Astrocyte of the cerebellum (primary cell): ENCODE results near the gene ASPG.

Experiments
- DNase-seq: peaks from one replicate; pipeline ENCODE4 v3.0.0-alpha.2; 2011; ENCODE audit warnings: low read depth
- H3K4me3 ChIP-seq: 2 replicates; pipeline ENCODE4 v1.5.1; 2011; ENCODE audit warnings: mild to moderate bottlenecking, low read depth, low read length, moderate library complexity
- in situ Hi-C: cut with HindIII; loops from 2 replicates; pipeline ENCODE4 v1.10.0; 2017; ENCODE audit warnings: low sequenced_read_pairs
- TF ChIP-seq, protein P1 (sequence below): IDR thresholded peaks from 2 replicates; pipeline ENCODE4 v1.5.1; 2012; ENCODE audit warnings: low read length, low read depth, moderate library complexity, mild to moderate bottlenecking; ENCODE audit errors: missing control alignments

ASPG gene

DNA sequence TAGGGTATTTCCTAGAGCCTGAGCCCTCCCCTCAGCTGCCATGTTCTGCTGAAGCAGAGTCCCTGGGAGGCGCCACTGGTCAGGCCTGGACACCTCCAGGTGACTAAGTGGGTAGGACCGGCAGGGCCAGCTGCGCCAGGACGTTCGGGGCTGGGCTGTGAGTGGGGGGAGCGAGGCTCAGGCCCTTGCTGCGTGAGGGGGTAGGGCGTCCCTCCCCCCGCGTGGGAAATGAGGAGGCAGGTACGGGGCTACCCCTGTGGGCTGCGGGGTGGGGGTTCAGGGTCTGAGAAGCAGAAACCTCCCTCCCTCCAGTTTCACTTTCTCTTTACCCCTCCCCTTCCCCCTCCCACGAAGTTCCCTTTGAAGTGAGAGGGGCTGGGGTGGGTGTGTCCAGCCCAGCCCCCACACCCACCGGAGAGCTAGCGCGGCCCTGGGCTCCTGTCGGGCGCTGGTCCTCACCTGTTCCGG is 30.8 kb downstream of the ASPG start:
- no peak overlapping the region for H3K4me3 ChIP-seq
- DNase-seq = no peak
- TF ChIP-seq, protein P1, sequence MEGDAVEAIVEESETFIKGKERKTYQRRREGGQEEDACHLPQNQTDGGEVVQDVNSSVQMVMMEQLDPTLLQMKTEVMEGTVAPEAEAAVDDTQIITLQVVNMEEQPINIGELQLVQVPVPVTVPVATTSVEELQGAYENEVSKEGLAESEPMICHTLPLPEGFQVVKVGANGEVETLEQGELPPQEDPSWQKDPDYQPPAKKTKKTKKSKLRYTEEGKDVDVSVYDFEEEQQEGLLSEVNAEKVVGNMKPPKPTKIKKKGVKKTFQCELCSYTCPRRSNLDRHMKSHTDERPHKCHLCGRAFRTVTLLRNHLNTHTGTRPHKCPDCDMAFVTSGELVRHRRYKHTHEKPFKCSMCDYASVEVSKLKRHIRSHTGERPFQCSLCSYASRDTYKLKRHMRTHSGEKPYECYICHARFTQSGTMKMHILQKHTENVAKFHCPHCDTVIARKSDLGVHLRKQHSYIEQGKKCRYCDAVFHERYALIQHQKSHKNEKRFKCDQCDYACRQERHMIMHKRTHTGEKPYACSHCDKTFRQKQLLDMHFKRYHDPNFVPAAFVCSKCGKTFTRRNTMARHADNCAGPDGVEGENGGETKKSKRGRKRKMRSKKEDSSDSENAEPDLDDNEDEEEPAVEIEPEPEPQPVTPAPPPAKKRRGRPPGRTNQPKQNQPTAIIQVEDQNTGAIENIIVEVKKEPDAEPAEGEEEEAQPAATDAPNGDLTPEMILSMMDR = no peak
- in situ Hi-C loops = no loop called here

DNA sequence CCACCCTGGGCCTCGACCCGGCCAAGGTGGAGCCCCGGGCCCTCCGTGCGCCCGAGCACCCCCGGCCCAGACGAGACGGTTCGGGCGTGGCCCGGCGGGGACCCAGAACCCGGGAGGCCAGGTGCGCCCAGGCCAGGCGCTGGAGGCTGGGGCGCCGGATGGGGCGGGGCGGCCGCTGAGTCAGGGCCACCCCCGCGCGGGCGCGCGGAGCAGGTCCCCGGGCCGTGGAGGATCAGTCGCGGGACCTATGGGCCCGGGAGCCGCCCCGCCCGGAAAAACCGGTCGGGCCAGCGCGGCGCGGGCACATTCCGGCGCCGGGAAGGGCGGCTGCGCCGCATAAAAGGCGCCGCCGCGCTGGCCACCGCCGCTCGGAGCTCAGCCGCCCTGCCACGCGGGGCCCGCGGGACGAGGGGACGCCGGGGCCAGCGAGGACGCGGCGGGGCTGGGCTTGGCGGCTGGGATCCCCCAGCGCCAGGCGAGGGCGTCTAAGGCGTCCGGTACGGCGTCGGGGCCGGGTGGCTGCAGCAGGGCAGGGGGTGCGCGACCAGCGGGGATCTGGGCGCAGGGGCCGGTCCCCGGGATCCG is 31.3 kb downstream of the ASPG start:
- in situ Hi-C loops = no loop called here
- no peak for DNase-seq
- TF ChIP-seq, protein P1 = no peak
- H3K4me3 ChIP-seq = no peak overlapping the region

DNA sequence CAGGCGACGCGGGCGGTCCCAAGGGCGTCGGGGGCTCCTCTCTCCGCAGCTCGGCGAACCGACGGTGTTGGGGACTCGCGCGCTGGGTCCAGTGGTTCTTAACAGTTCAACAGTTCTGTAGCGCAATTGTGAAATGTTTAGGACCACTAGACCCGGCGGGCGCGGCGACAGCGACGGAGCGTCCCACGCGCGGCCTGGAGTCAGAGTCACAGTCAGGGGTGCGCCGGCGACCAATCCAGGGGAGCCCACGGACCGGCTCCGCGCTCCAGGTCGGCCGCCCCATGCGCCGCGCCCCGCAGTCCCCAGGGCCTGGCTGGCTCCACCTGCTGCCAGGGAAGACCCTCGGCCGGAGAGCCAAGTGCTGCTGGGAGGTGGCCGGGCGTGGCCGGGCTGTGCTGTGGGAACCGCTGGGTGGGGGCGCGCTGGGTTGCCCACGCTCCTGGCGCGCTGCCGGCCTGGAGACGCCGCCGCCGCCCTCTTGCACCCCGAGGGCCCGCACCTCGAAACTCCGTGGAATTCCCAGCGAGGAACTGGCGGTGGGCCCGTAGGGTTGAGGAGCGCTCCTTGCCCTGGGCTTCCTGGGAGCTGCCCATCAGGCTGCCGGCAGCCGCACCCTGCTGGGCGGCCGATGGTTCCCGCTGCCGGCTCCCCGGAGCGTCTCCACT is 32.0 kb downstream of the ASPG start:
- in situ Hi-C loops = no loop called here
- no peak overlapping the region for H3K4me3 ChIP-seq
- no peak for DNase-seq

DNA sequence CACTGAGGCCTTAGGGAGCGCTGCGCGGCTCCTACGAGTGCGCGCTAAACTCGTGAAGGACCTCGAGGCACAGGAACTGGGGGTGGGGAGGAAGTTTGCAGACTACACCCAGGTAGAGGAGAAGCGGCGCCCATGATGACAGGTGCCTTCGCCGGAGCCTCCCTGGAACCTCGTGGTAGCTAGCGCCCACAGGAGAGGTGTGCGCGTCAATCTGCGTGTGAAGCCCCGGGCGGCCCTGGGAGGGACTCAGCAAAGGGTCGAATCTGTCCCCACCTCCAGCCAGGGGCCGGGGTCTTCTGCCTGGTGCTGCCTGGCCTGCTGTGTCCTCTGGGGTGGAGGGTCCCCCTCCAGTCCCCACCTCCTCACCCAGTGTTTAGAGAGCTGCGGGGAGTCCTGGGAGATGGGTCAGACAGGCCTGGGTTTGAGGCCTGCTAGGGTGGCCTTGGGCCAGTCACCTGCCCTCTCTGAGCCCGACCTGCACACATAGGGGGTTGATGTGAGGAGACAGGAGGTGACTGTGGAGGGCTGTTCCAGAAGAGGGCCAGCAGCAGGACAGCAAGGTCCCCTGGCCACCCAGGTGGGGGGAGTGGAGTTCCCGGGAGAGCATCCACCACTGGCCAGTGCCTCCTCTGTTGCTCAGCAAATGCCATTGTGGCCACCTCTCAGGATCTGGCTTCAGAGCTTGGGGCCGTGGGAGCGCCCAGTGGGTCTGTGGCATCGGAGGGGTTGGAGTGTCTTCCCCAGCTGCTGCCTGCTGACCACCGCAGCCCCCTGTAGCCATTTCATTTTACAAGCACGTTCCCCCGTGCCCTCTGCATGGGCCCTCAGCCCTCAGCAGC is 32.7 kb downstream of the ASPG start:
- TF ChIP-seq, protein P1 = no peak
- in situ Hi-C loops = no loop called here

More for the DNA sequence above, 32.0 kb downstream of the ASPG start:
- TF ChIP-seq, protein P1 = no peak

DNA sequence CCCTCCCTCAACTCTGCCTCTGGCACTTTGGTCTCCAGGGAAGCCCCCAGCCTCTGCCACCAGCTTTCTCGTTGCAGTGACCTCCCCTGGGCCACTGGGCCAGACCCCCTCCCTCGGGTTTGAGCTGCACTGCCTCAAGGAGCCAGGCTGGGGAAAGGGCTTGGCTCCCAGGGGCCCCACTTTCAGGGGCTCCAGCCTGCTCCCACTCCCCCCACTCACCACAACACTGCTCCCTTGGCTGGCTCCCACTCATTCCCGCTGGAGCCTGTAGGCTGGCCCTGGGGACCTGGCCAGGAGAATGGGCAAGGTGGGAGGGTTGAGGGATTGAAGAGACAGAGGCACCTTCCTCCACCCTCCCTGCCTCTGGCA is 33.6 kb downstream of the ASPG start:
- TF ChIP-seq, protein P1 = no peak
- no peak overlapping the region for H3K4me3 ChIP-seq
- no peak for DNase-seq
- in situ Hi-C loops = no loop called here

More for the DNA sequence above, 32.7 kb downstream of the ASPG start:
- DNase-seq = no peak
- no peak overlapping the region for H3K4me3 ChIP-seq

DNA sequence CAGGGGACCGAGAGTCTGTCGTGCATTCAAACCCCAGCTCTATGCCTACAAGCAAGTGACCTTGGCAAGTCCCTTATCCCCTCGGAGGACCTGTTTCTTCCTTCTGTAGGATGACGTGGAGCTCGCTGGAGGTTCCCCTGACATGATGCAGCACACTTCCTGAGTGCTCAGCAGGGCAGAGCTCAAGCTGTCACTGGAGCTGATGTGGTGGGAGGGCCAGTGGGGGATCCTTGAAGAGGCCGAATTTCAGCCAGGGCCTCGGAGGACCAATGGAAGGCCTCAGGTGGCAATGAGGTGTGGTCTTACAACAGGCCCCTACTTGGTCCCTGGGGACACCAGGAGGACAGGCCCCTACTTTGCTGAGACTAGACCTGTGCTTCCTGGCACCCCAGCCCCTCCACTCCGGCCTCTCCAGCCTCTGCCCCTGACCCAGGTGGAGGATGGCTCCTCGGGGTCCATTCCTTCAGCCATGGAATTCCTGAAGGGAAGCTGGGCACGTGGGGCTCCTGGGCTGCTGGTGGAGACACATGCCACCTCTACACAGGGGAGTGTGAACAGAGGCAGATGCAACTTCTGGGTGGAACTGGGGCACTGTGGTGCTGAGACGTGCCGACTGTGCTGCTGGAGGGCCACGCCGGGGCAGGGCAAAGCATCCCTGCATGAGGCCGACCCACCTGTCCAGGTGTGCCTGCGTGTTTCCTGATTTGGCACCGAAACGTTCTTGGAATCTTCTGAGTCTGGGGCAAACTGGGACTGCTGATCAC is 34.2 kb downstream of the ASPG start:
- DNase-seq = no peak
- H3K4me3 ChIP-seq = no peak overlapping the region
- TF ChIP-seq, protein P1 = no peak
- in situ Hi-C loops = loop anchor here (10.0 kb wide), 1 partner anchor 495 kb away; no protein-coding TSS in a partner anchor
